Glutamatergic neuron (in vitro differentiated cells): ENCODE results near the gene SLC25A45. TPM values are rescaled to one million over a fixed set of nuclear protein-coding genes. Genes with fewer than 3 reads are reported as not detected.
A peak's percentile ranks its signal among the peaks of the same experiment; 100 is the strongest.

Source experiments
- DNase-seq: peaks from one replicate; pipeline ENCODE4 v3.0.0; 2022
- H3K27ac Mint-ChIP-seq: one replicate; pipeline ENCODE4 v1.8.0; 2020; ENCODE audit warnings: mild to moderate bottlenecking, mixed read lengths, inconsistent platforms; ENCODE audit not compliant: unreplicated experiment
- H3K27me3 Mint-ChIP-seq: one replicate; pipeline ENCODE4 v1.8.0; 2020; ENCODE audit warnings: mild to moderate bottlenecking, moderate library complexity, mixed read lengths, inconsistent platforms; ENCODE audit not compliant: unreplicated experiment
- H3K36me3 Mint-ChIP-seq: one replicate; pipeline ENCODE4 v1.8.0; 2020; ENCODE audit warnings: mild to moderate bottlenecking, mixed read lengths, inconsistent platforms; ENCODE audit not compliant: unreplicated experiment
- H3K4me1 Mint-ChIP-seq: one replicate; pipeline ENCODE4 v1.8.0; 2020; ENCODE audit warnings: mild to moderate bottlenecking, low read depth, mixed read lengths, inconsistent platforms; ENCODE audit not compliant: unreplicated experiment
- H3K4me3 Mint-ChIP-seq: one replicate; pipeline ENCODE4 v1.8.0; 2020; ENCODE audit warnings: mild to moderate bottlenecking, mixed read lengths, inconsistent platforms; ENCODE audit not compliant: unreplicated experiment
- H3K9me3 Mint-ChIP-seq: one replicate; pipeline ENCODE4 v1.8.0; 2020; ENCODE audit warnings: mild to moderate bottlenecking, moderate library complexity, mixed read lengths, inconsistent platforms; ENCODE audit not compliant: unreplicated experiment
- total RNA-seq: library from RNA; stranded (reverse); fragmentation: NEBNext Ultra II Directional; extraction: Animal tissue kit (Norgen Biotek cat#: 25700); gene quantifications from one replicate; pipeline ENCODE4 v1.2.1, GENCODE V29; 2021; ENCODE audit not compliant: unreplicated experiment
- TF ChIP-seq, protein P1 (sequence below): fragments of 200-600 bp; sonication (generic); IDR thresholded peaks from one replicate; pipeline ENCODE4 v1.5.0; 2021; ENCODE audit not compliant: partially characterized antibody, unreplicated experiment

SLC25A45 gene
- total RNA-seq, 1 donor from 2014 or later: 0.25 TPM

DNA sequence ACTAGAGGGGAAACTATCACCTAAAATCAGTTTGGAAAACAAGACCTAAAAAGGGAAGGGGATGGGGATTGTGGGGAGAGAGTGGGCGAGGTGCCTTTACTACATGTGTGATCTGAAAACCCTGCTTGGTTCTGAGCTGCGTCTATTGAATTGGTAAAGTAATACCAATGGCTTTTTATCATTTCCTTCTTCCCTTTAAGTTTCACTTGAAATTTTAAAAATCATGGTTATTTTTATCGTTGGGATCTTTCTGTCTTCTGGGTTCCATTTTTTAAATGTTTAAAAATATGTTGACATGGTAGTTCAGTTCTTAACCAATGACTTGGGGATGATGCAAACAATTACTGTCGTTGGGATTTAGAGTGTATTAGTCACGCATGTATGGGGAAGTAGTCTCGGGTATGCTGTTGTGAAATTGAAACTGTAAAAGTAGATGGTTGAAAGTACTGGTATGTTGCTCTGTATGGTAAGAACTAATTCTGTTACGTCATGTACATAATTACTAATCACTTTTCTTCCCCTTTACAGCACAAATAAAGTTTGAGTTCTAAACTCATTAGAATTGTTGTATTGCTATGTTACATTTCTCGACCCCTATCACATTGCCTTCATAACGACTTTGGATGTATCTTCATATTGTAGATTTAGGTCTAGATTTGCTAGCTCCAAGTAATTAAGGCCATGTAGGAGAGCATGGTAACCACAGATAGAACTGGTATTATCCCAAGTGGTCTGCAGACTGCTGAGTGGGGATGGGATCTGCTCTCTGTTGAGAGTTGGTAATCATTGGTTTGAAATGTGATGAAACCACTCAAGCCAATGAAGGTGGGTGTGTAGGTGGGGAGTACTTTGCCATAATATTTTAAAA, 43.8 kb upstream of the SLC25A45 start:
- TF ChIP-seq, protein P1, sequence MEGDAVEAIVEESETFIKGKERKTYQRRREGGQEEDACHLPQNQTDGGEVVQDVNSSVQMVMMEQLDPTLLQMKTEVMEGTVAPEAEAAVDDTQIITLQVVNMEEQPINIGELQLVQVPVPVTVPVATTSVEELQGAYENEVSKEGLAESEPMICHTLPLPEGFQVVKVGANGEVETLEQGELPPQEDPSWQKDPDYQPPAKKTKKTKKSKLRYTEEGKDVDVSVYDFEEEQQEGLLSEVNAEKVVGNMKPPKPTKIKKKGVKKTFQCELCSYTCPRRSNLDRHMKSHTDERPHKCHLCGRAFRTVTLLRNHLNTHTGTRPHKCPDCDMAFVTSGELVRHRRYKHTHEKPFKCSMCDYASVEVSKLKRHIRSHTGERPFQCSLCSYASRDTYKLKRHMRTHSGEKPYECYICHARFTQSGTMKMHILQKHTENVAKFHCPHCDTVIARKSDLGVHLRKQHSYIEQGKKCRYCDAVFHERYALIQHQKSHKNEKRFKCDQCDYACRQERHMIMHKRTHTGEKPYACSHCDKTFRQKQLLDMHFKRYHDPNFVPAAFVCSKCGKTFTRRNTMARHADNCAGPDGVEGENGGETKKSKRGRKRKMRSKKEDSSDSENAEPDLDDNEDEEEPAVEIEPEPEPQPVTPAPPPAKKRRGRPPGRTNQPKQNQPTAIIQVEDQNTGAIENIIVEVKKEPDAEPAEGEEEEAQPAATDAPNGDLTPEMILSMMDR: no peak
- Mint-ChIP-seq H3K9me3 (peaks cover 21% of the 10 kb centered on the region), H3K27ac (peak overlapping the region; percentile 20), H3K4me1 (peaks cover 44% of the 10 kb centered on the region), H3K36me3 (peaks cover 4% of the 10 kb centered on the region), H3K27me3 (peaks cover 13% of the 10 kb centered on the region), H3K4me3 (peak overlapping the region; percentile 87)
- DNase-seq: no peak

GRCh38 chr11:65425105-65425970, 42.9 kb upstream of the SLC25A45 start:
- Mint-ChIP-seq H3K27ac (peak overlapping the region; percentile 9), H3K4me3 (peak overlapping the region; percentile 87), H3K36me3 (peaks cover 4% of the 10 kb centered on the region), H3K4me1 (peaks cover 47% of the 10 kb centered on the region), H3K9me3 (peaks cover 24% of the 10 kb centered on the region), H3K27me3 (peaks cover 15% of the 10 kb centered on the region)
- TF ChIP-seq, protein P1: no peak
- no peak for DNase-seq

DNA sequence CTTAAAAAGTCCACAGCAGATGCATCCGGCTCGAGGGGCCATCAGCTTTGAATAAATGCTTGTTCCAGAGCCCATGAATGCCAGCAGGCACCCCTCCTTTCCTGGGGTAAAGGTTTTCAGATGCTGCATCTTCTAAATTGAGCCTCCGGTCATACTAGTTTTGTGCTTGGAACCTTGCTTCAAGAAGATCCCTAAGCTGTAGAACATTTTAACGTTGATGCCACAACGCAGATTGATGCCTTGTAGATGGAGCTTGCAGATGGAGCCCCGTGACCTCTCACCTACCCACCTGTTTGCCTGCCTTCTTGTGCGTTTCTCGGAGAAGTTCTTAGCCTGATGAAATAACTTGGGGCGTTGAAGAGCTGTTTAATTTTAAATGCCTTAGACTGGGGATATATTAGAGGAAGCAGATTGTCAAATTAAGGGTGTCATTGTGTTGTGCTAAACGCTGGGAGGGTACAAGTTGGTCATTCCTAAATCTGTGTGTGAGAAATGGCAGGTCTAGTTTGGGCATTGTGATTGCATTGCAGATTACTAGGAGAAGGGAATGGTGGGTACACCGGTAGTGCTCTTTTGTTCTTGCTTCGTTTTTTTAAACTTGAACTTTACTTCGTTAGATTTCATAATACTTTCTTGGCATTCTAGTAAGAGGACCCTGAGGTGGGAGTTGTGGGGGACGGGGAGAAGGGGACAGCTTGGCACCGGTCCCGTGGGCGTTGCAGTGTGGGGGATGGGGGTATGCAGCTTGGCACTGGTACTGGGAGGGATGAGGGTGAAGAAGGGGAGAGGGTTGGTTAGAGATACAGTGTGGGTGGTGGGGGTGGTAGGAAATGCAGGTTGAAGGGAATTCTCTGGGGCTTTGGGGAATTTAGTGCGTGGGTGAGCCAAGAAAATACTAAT, 42.0 kb upstream of the SLC25A45 start:
- Mint-ChIP-seq H3K27ac (peak overlapping the region; percentile 44), H3K36me3 (peaks cover 4% of the 10 kb centered on the region), H3K4me1 (peaks cover 51% of the 10 kb centered on the region), H3K9me3 (peaks cover 24% of the 10 kb centered on the region), H3K4me3 (peak overlapping the region; percentile 87), H3K27me3 (peaks cover 15% of the 10 kb centered on the region)
- TF ChIP-seq, protein P1: no peak
- no peak for DNase-seq

DNA sequence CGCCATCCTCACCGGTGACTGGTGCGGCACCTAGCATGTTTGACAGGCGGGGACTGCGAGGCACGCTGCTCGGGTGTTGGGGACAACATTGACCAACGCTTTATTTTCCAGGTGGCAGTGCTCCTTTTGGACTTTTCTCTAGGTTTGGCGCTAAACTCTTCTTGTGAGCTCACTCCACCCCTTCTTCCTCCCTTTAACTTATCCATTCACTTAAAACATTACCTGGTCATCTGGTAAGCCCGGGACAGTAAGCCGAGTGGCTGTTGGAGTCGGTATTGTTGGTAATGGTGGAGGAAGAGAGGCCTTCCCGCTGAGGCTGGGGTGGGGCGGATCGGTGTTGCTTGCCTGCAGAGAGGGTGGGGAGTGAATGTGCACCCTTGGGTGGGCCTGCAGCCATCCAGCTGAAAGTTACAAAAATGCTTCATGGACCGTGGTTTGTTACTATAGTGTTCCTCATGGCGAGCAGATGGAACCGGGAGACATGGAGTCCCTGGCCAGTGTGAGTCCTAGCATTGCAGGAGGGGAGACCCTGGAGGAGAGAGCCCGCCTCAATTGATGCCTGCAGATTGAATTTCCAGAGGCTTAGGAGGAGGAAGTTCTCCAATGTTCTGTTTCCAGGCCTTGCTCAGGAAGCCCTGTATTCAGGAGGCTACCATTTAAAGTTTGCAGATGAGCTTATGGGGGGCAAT, 41.2 kb upstream of the SLC25A45 start:
- H3K36me3 Mint-ChIP-seq: peaks cover 4% of the 10 kb centered on the region

More for the DNA sequence above, 41.2 kb upstream of the SLC25A45 start:
- peaks cover 15% of the 10 kb centered on the region for H3K27me3 Mint-ChIP-seq
- H3K4me3 Mint-ChIP-seq: peak overlapping the region; percentile 87
- peaks cover 22% of the 10 kb centered on the region for H3K9me3 Mint-ChIP-seq
- no peak for DNase-seq
- peak overlapping the region; percentile 98 for H3K27ac Mint-ChIP-seq
- peaks cover 50% of the 10 kb centered on the region for H3K4me1 Mint-ChIP-seq
- TF ChIP-seq, protein P1: no peak
